ENCODE measurements around the gene CTU1.

DNA sequence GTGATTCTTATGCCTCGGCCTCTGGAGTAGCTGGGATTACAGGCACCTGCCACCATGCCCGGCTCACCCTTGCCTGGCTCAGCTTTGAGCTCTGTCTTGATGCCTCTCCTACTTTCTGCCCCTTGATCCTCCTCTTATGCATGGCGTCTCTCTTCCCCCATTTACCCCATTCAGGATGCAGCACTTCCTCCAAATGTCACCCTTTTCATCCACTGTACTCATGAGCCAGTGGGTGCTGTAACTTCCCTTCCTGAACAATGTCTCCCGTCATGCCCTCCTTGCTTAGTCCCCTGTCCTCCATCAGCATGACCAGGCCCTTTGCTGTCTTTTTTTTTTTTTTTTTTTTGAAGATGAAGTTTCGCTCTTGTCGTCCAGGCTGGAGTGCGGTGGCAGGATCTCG is 13.0 kb upstream of the CTU1 start:
- TF ChIP-seq ZFX (IDR thresholded peaks at IDR 0.05; ENCODE audit: borderline replicate concordance) (no peak), CTCF (IDR thresholded peaks at IDR 0.05) (no peak)
